Astrocyte (in vitro differentiated cells and primary cell): ENCODE measurements around the gene RANBP10.

Source experiments
- CTCF ChIP-seq: IDR thresholded peaks from 2 replicates; pipeline ENCODE4 v1.5.1; 2011; ENCODE audit warnings: low read depth, mild to moderate bottlenecking, inconsistent platforms, low read length, moderate library complexity; ENCODE audit not compliant: insufficient read depth
- EZH2 ChIP-seq: IDR thresholded peaks from 2 replicates; pipeline ENCODE4 v1.6.1; 2012; ENCODE audit warnings: mild to moderate bottlenecking, low read length, inconsistent platforms; ENCODE audit not compliant: insufficient read depth

- TF ChIP-seq CTCF (no peak), EZH2 (no peak)
These were observed 99.2 kb downstream of the RANBP10 start for GRCh38 chr16:67707210-67707609.
